HepG2 (cell line): Measurements from ENCODE around the gene GPR162. TPM values are rescaled to one million over a fixed set of nuclear protein-coding genes. Genes with fewer than 3 reads are reported as not detected.
A peak's percentile ranks its signal among the peaks of the same experiment; 100 is the strongest.

ENCODE experiments used
- CEBPB ChIP-seq: IDR thresholded peaks from 2 replicates; pipeline ENCODE4 v1.6.1; 2011; ENCODE audit warnings: low read depth, low read length, improper control_type of control experiment, borderline replicate concordance
- CSRNP2 ChIP-seq: sonication (generic); formaldehyde crosslinking; conservative IDR thresholded peaks from 2 replicates; pipeline ENCODE4 v1.8.0; 2022; ENCODE audit warnings: low read depth, missing genetic modification reagents
- E2F5 ChIP-seq: sonication (generic); formaldehyde crosslinking; conservative IDR thresholded peaks from 2 replicates; pipeline ENCODE4 v1.4.0; 2020; ENCODE audit warnings: missing genetic modification reagents
- ELF3 ChIP-seq: IDR thresholded peaks from 2 replicates; pipeline ENCODE4 v1.6.1; 2016; ENCODE audit warnings: missing genetic modification reagents, missing compliant biosample characterization
- GMEB1 ChIP-seq: sonication (generic); formaldehyde crosslinking; IDR thresholded peaks from 2 replicates; pipeline ENCODE4 v1.5.1; 2020; ENCODE audit warnings: missing genetic modification reagents, mild to moderate bottlenecking, borderline replicate concordance
- HDAC6 ChIP-seq: fragments of 200-600 bp; sonication (generic); IDR thresholded peaks from 2 replicates; pipeline ENCODE4 v1.7.0; 2017; ENCODE audit warnings: mild to moderate bottlenecking, antibody characterized with exemption, low read length, low read depth
- IRX3 ChIP-seq: sonication (generic); formaldehyde crosslinking; IDR thresholded peaks from 2 replicates; pipeline ENCODE4 v1.8.1; 2023; ENCODE audit warnings: mild to moderate bottlenecking, low read depth, missing genetic modification reagents, borderline replicate concordance
- LCORL ChIP-seq, 2 experiments: fragments of 450-650 bp in 1 of 2; sonication (generic) in 1 of 2; formaldehyde crosslinking in 1 of 2; IDR thresholded peaks; 2 replicates each; pipeline versions ENCODE4 v1.5.0 to v1.6.1; 2017 to 2020; ENCODE audit warnings: antibody characterized with exemption in 1 of 2, missing genetic modification reagents in 1 of 2
- MED8 ChIP-seq: sonication (generic); formaldehyde crosslinking; IDR thresholded peaks from 2 replicates; pipeline ENCODE4 v1.8.1; 2023; ENCODE audit warnings: mild to moderate bottlenecking, missing genetic modification reagents; ENCODE audit not compliant: insufficient replicate concordance
- NR1H2 ChIP-seq: sonication (generic); formaldehyde crosslinking; IDR thresholded peaks from 2 replicates; pipeline ENCODE4 v1.8.1; 2022; ENCODE audit warnings: low read depth, missing genetic modification reagents, borderline replicate concordance
- NR2C2 ChIP-seq: sonication (generic); formaldehyde crosslinking; IDR thresholded peaks from 2 replicates; pipeline ENCODE4 v1.4.0; 2020; ENCODE audit warnings: missing genetic modification reagents, mild to moderate bottlenecking, moderate library complexity, borderline replicate concordance
- NR2F1 ChIP-seq, 2 experiments: fragments of 450-650 bp in 1 of 2; formaldehyde crosslinking in 1 of 2; IDR thresholded peaks; 2 replicates each; pipeline versions ENCODE4 v1.5.0 to v1.6.1; 2016 to 2020; ENCODE audit warnings: mild to moderate bottlenecking in 1 of 2, missing compliant biosample characterization in 1 of 2, missing genetic modification reagents in 1 of 2, moderate library complexity in 1 of 2
- PAF1 ChIP-seq: IDR thresholded peaks from 2 replicates; pipeline ENCODE4 v1.6.1; 2016; ENCODE audit warnings: missing genetic modification reagents, missing compliant biosample characterization
- RFX3 ChIP-seq: IDR thresholded peaks from 2 replicates; pipeline ENCODE4 v1.6.1; 2016; ENCODE audit warnings: missing biosample characterization, missing genetic modification reagents
- SMAD3 ChIP-seq: sonication (generic); formaldehyde crosslinking; IDR thresholded peaks from 2 replicates; pipeline ENCODE4 v1.4.0; 2020; ENCODE audit warnings: missing genetic modification reagents
- SNAI1 ChIP-seq: sonication (generic); formaldehyde crosslinking; IDR thresholded peaks from 2 replicates; pipeline ENCODE4 v1.5.0; 2020; ENCODE audit warnings: mild to moderate bottlenecking, missing genetic modification reagents, borderline replicate concordance
- TFAP4 ChIP-seq: sonication (generic); IDR thresholded peaks from 2 replicates; pipeline ENCODE4 v1.6.1; 2016; ENCODE audit warnings: low read depth, borderline replicate concordance
- UBTF ChIP-seq: sonication (generic); formaldehyde crosslinking; IDR thresholded peaks from 2 replicates; pipeline ENCODE4 v1.4.0; 2020; ENCODE audit warnings: mild to moderate bottlenecking, missing genetic modification reagents
- ZEB1 ChIP-seq: IDR thresholded peaks from 2 replicates; pipeline ENCODE4 v1.6.1; 2012; ENCODE audit warnings: mild to moderate bottlenecking, low read depth, inconsistent platforms; ENCODE audit not compliant: insufficient replicate concordance
- ZNF564 ChIP-seq: sonication (generic); formaldehyde crosslinking; IDR thresholded peaks from 2 replicates; pipeline ENCODE4 v1.8.1; 2023; ENCODE audit warnings: mild to moderate bottlenecking, missing genetic modification reagents
- ZNF713 ChIP-seq: sonication (generic); formaldehyde crosslinking; IDR thresholded peaks from 2 replicates; pipeline ENCODE4 v1.4.0; 2020; ENCODE audit warnings: mild to moderate bottlenecking, missing genetic modification reagents
- polyA plus RNA-seq, 8 experiments: library from polyadenylated mRNA; depleted of rRNA in 3 of 8; stranded (reverse) in 7 of 8; unstranded in 1 of 8; fragments of >200 nt; fragmentation: Illumina TruSeq in 4 of 8; extraction: Trizol in 4 of 8; gene quantifications; 2 replicates each; pipeline versions ENCODE4 v1.2.1 to v1.2.3, GENCODE V29; 2011 to 2016; ENCODE audit warnings: low read depth in 4 of 8, missing spikeins in 1 of 8, mixed read lengths in 1 of 8; ENCODE audit not compliant: insufficient read depth in 1 of 8
- total RNA-seq, 5 experiments: library from RNA; depleted of rRNA; stranded (reverse); fragments of >200 nt; fragmentation: Illumina TruSeq; extraction: Trizol; gene quantifications; 2 replicates each; pipeline ENCODE4 v1.2.3, GENCODE V29; 2016; ENCODE audit warnings: low read depth in 1 of 5

GPR162 gene
- total and polyA plus RNA-seq, 2 of the 13 experiments (the other 11 are each of a cell fraction or from before 2014, with no cell fraction given) = 0.08 TPM; not detected in 1

- TF ChIP-seq UBTF (CRISPR knock-in tag) (peak; percentile 76), SNAI1 (0 out of 2 replicates have a peak, but pooled peaks have one; percentile 79), ZNF564 (no peak; the same call in 1 of the 2 replicates), TFAP4 (no peak), CSRNP2 (CRISPR knock-in tag) (no peak), NR2C2 (CRISPR knock-in tag) (peak; percentile 25; the same call in 1 of the 2 replicates), NR1H2 (no peak), ELF3 (CRISPR knock-in tag) (0 out of 2 replicates have a peak, but pooled peaks have one; percentile 19), RFX3 (CRISPR knock-in tag) (no peak), IRX3 (CRISPR knock-in tag) (no peak), LCORL (IDR thresholded peaks at IDR 0.05) (no peak), LCORL (CRISPR knock-in tag; IDR thresholded peaks at IDR 0.05) (no peak; the same call in 1 of the 2 replicates), PAF1 (CRISPR knock-in tag) (no peak), SMAD3 (no peak), NR2F1 (CRISPR knock-in tag; IDR thresholded peaks at IDR 0.05) (no peak), CEBPB (no peak), E2F5 (CRISPR knock-in tag) (no peak), MED8 (CRISPR knock-in tag) (peak; percentile 79), GMEB1 (CRISPR knock-in tag) (peak; percentile 15; the same call in 1 of the 2 replicates), ZEB1 (no peak), HDAC6 (no peak), ZNF713 (CRISPR knock-in tag) (no peak)
Observed at GRCh38 chr12:6828781-6829535, 7.3 kb downstream of the GPR162 start (continued).
